SK-N-SH (cell line): Measurements from ENCODE around the gene CAND1. TPM values are rescaled to one million over a fixed set of nuclear protein-coding genes. Genes with fewer than 3 reads are reported as not detected.

Experiments used
- CTCF ChIA-PET: fragments of 300-600, 350-600 bp; formaldehyde crosslinking; extraction: SDS; loops from one replicate; lab custom pipeline; 2021; lab: Yijun Ruan, JAX
- POLR2A ChIA-PET: fragments of 350-600 bp; sonication (Branson Sonifier 250); formaldehyde crosslinking; extraction: SDS; loops from one replicate; lab custom pipeline; 2020; ENCODE audit warnings: antibody characterized with exemption, inconsistent platforms; lab: Yijun Ruan, JAX
- DNase-seq: peaks from one replicate; pipeline ENCODE4 v3.0.0; 2012
- H2AFZ ChIP-seq: fragments of 200-600 bp; sonication (generic); 2 replicates; pipeline ENCODE4 v1.8.1; 2016; ENCODE audit warnings: antibody characterized with exemption, mild to moderate bottlenecking, low read depth
- H3F3A ChIP-seq: fragments of 200-600 bp; sonication (generic); replicated peaks from 2 replicates; pipeline ENCODE3; 2016; ENCODE audit warnings: antibody characterized with exemption, mild to moderate bottlenecking; ENCODE audit not compliant: insufficient read depth
- H3K27ac ChIP-seq, 2 experiments: fragments of 200-500 bp in 1 of 2; fragments of 200-600 bp in 1 of 2; sonication (Bioruptor generic) in 1 of 2; sonication (generic), shearing (Covaris generic) in 1 of 2; 2 replicates each; pipeline versions ENCODE4 v1.5.1 to v1.6.1; 2014 to 2016; ENCODE audit warnings: low read depth in 2 of 2, inconsistent platforms in 1 of 2, low read length in 1 of 2, mild to moderate bottlenecking in 1 of 2, mixed read lengths in 1 of 2
- H3K27me3 ChIP-seq: fragments of 200-600 bp; sonication (generic), shearing (Covaris generic); 2 replicates; pipeline ENCODE4 v1.6.1; 2016; ENCODE audit warnings: mixed run types; ENCODE audit not compliant: insufficient read depth
- H3K36me3 ChIP-seq, 2 experiments: fragments of 200-500 bp in 1 of 2; fragments of 200-600 bp in 1 of 2; sonication (Bioruptor generic) in 1 of 2; sonication (generic) in 1 of 2; replicated peaks in 1 of 2; 2 replicates each; pipeline versions ENCODE3 to v1.5.1; 2014 to 2016; ENCODE audit warnings: low read length in 1 of 2, mild to moderate bottlenecking in 1 of 2; ENCODE audit not compliant: insufficient read depth in 2 of 2, control insufficient read depth in 1 of 2
- H3K4me1 ChIP-seq, 2 experiments: fragments of 200-500 bp in 1 of 2; fragments of 200-600 bp in 1 of 2; sonication (Bioruptor generic) in 1 of 2; sonication (generic), shearing (Covaris generic) in 1 of 2; 2 replicates each; pipeline versions ENCODE4 v1.5.1 to v1.6.1; 2014 to 2016; ENCODE audit warnings: low read depth in 1 of 2, low read length in 1 of 2, mixed run types in 1 of 2; ENCODE audit not compliant: insufficient read depth in 2 of 2, control insufficient read depth in 1 of 2
- H3K4me2 ChIP-seq: fragments of 200-600 bp; sonication (generic), shearing (Covaris generic); 2 replicates; pipeline ENCODE4 v1.6.1; 2017; ENCODE audit warnings: mixed run types
- H3K4me3 ChIP-seq, 2 experiments: fragments of 200-500 bp in 1 of 2; fragments of 200-600 bp in 1 of 2; sonication (Bioruptor generic) in 1 of 2; sonication (generic), shearing (Covaris generic) in 1 of 2; 2 replicates each; pipeline versions ENCODE4 v1.5.1 to v1.8.1; 2014 to 2016; ENCODE audit warnings: low read depth in 2 of 2, inconsistent platforms in 1 of 2, low read length in 1 of 2, mild to moderate bottlenecking in 1 of 2, mixed read lengths in 1 of 2, moderate library complexity in 1 of 2
- H3K79me2 ChIP-seq: fragments of 200-600 bp; sonication (generic); 2 replicates; pipeline ENCODE4 v1.8.1; 2017; ENCODE audit warnings: mild to moderate bottlenecking; ENCODE audit not compliant: insufficient read depth
- H3K9ac ChIP-seq: fragments of 200-600 bp; sonication (generic); 2 replicates; pipeline ENCODE4 v1.6.1; 2017; ENCODE audit warnings: mixed run types
- H3K9me2 ChIP-seq: fragments of 200-600 bp; sonication (generic); 2 replicates; pipeline ENCODE4 v1.6.1; 2017; ENCODE audit warnings: mixed run types
- H3K9me3 ChIP-seq: fragments of 200-600 bp; sonication (generic); 2 replicates; pipeline ENCODE4 v1.6.1; 2017; ENCODE audit warnings: mixed run types, mild to moderate bottlenecking, moderate library complexity
- H4K20me1 ChIP-seq: fragments of 200-600 bp; sonication (generic); 2 replicates; pipeline ENCODE4 v1.6.1; 2017; ENCODE audit warnings: mild to moderate bottlenecking, mixed run types; ENCODE audit not compliant: insufficient read depth
- ELF1 ChIP-seq: IDR thresholded peaks from 2 replicates; pipeline ENCODE4 v1.4.0; 2012
- FOXJ3 ChIP-seq: sonication (generic); formaldehyde crosslinking; IDR thresholded peaks from 2 replicates; pipeline ENCODE4 v1.5.1; 2020; ENCODE audit warnings: mild to moderate bottlenecking, missing genetic modification reagents
- FOXM1 ChIP-seq: IDR thresholded peaks from 2 replicates; pipeline ENCODE4 v1.4.0; 2012; ENCODE audit warnings: low read depth, mild to moderate bottlenecking
- GABPA ChIP-seq: IDR thresholded peaks from 2 replicates; pipeline ENCODE4 v1.4.0; 2012; ENCODE audit warnings: low read depth, mild to moderate bottlenecking
- GATA2 ChIP-seq: sonication (generic); formaldehyde crosslinking; IDR thresholded peaks from 2 replicates; pipeline ENCODE4 v1.5.0; 2020; ENCODE audit warnings: mild to moderate bottlenecking, missing genetic modification reagents
- JUND ChIP-seq: IDR thresholded peaks from 2 replicates; pipeline ENCODE4 v1.4.0; 2012
- MXI1 ChIP-seq: IDR thresholded peaks from 2 replicates; pipeline ENCODE4 v1.6.1; 2012; ENCODE audit warnings: mild to moderate bottlenecking, low read depth, low read length, improper control_type of control experiment
- NRF1 ChIP-seq: IDR thresholded peaks from 2 replicates; pipeline ENCODE4 v1.6.1; 2012; ENCODE audit warnings: low read depth, mild to moderate bottlenecking, low read length
- RAD21 ChIP-seq: IDR thresholded peaks from 2 replicates; pipeline ENCODE4 v1.6.1; 2012; ENCODE audit warnings: mild to moderate bottlenecking, low read length
- RXRA ChIP-seq: IDR thresholded peaks from 2 replicates; pipeline ENCODE4 v1.4.0; 2012; ENCODE audit warnings: low read depth, mild to moderate bottlenecking, borderline replicate concordance
- SIN3A ChIP-seq: IDR thresholded peaks from 2 replicates; pipeline ENCODE4 v1.6.1; 2012; ENCODE audit warnings: low read depth, mild to moderate bottlenecking, low read length, moderate library complexity, borderline replicate concordance
- TCF12 ChIP-seq: IDR thresholded peaks from 2 replicates; pipeline ENCODE4 v1.4.0; 2012
- TEAD4 ChIP-seq: IDR thresholded peaks from 2 replicates; pipeline ENCODE4 v1.4.0; 2012; ENCODE audit warnings: mild to moderate bottlenecking, borderline replicate concordance; ENCODE audit not compliant: insufficient read depth
- WGBS: methylation state at CpG from one replicate; pipeline ENCODE4 v1.1.6; 2017; ENCODE audit warnings: low lambda C conversion rate; 5-methylcytosine and 5-hydroxymethylcytosine counted together
- polyA plus RNA-seq, 3 experiments: library from polyadenylated mRNA; depleted of rRNA; stranded (reverse); fragments of >200 nt; gene quantifications; 2 replicates each; pipeline ENCODE4 v1.2.3, GENCODE V29; 2012
- TF ChIP-seq, protein P1 (sequence below): IDR thresholded peaks from 2 replicates; pipeline ENCODE4 v1.6.1; 2012; ENCODE audit warnings: mild to moderate bottlenecking, low read depth, low read length, moderate library complexity
- TF ChIP-seq, protein P2 (sequence below): IDR thresholded peaks from 2 replicates; pipeline ENCODE4 v1.4.0; 2012; ENCODE audit warnings: low read depth, borderline replicate concordance
- TF ChIP-seq, protein P3 (sequence below): fragments of 150-350 bp; IDR thresholded peaks from 2 replicates; pipeline ENCODE4 v1.6.1; 2017; ENCODE audit warnings: antibody characterized with exemption, low read length, low read depth, borderline replicate concordance

The CAND1 gene
- polyA plus RNA-seq, 1 of the 3 experiments (the other 2 are of a cell fraction), result 17.4 TPM

DNA sequence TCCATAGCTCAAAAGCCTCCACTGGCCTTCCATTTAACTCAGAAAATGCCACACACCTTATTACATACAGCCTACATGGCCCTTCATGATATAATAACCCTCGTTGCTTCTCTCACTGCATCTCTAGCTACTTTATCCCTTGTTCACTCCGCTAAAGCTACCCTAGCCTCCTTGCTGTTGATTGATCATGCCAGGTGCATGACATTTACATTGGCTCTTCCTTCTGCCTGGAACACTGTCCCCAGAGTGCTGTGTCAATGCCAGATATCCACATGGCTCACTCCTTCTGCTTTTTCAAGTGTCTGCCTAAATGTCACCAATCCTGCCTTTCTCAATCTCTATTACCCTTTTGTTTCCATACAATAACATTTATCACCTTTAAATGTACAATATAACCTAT, 58.3 kb downstream of the CAND1 start:
- no peak overlapping the region for H3K4me2 ChIP-seq
- CTCF ChIA-PET, result interaction anchor here (1.2 kb wide), 1 partner anchor 9 kb away, joined by 4 read pairs; no protein-coding TSS in a partner anchor
- TF ChIP-seq, protein P1, sequence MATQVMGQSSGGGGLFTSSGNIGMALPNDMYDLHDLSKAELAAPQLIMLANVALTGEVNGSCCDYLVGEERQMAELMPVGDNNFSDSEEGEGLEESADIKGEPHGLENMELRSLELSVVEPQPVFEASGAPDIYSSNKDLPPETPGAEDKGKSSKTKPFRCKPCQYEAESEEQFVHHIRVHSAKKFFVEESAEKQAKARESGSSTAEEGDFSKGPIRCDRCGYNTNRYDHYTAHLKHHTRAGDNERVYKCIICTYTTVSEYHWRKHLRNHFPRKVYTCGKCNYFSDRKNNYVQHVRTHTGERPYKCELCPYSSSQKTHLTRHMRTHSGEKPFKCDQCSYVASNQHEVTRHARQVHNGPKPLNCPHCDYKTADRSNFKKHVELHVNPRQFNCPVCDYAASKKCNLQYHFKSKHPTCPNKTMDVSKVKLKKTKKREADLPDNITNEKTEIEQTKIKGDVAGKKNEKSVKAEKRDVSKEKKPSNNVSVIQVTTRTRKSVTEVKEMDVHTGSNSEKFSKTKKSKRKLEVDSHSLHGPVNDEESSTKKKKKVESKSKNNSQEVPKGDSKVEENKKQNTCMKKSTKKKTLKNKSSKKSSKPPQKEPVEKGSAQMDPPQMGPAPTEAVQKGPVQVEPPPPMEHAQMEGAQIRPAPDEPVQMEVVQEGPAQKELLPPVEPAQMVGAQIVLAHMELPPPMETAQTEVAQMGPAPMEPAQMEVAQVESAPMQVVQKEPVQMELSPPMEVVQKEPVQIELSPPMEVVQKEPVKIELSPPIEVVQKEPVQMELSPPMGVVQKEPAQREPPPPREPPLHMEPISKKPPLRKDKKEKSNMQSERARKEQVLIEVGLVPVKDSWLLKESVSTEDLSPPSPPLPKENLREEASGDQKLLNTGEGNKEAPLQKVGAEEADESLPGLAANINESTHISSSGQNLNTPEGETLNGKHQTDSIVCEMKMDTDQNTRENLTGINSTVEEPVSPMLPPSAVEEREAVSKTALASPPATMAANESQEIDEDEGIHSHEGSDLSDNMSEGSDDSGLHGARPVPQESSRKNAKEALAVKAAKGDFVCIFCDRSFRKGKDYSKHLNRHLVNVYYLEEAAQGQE, result no peak
- no peak for TF ChIP-seq RAD21
- no peak for TF ChIP-seq FOXM1
- no peak for TF ChIP-seq TEAD4
- TF ChIP-seq, all 33 proteins: peak for 0
- Histone ChIP-seq H3K9me2 (no peaks in the 10 kb centered on the region), H3K9me3 (no peaks in the 10 kb centered on the region), H2AFZ (no peak overlapping the region), H3K4me1 (no peaks in the 10 kb centered on the region), H3K79me2 (no peaks in the 10 kb centered on the region), H4K20me1 (no peaks in the 10 kb centered on the region), H3K36me3 (no peaks in the 10 kb centered on the region), H3K27ac (no peak overlapping the region), H3K9ac (no peak overlapping the region), H3K4me3 (no peak overlapping the region), H3F3A (no peaks in the 10 kb centered on the region), H3K27me3 (no peaks in the 10 kb centered on the region)
- no peak for DNase-seq
- POLR2A ChIA-PET, result no interaction called here
- WGBS, result 28% methylated on average over 2 of the region's 2 CpGs

DNA sequence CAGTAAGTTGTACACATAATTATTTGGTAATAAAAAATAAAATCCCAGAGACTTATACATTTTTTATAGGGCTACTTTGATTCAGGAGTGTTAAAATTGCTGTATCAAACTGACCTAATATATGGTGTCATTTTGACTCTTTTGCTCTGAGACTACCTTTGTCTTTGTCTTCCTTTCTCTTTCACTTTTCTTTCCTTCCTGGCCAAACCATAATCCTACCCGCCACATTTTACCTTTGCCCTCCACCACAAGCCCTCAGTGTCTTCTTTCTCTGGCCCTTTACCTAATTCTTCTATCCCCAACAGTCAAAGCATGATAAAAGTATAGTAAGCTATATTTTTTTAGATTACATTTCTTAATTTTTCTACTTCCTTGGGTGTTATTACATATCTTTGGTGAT, 62.0 kb downstream of the CAND1 start:
- WGBS, result 86% methylated on average over 1 of the region's 1 CpG
- no peak for DNase-seq
- no peaks in the 10 kb centered on the region for H3K9me2 ChIP-seq
- CTCF ChIA-PET, result interaction anchor here (0.7 kb wide), 1 partner anchor 170 kb away, joined by 3 read pairs; no protein-coding TSS in a partner anchor
- no peaks in the 10 kb centered on the region for H3K9me3 ChIP-seq
- H3F3A ChIP-seq, result no peaks in the 10 kb centered on the region
- no peaks in the 10 kb centered on the region for H3K79me2 ChIP-seq
- POLR2A ChIA-PET, result no interaction called here
- H3K4me1 ChIP-seq, result no peaks in the 10 kb centered on the region
- H3K36me3 ChIP-seq, result no peaks in the 10 kb centered on the region
- H3K9ac ChIP-seq, result no peak overlapping the region
- no peak overlapping the region for H2AFZ ChIP-seq
- TF ChIP-seq NRF1 (no peak), FOXM1 (no peak), GATA2 (CRISPR knock-in tag) (no peak), GABPA (no peak), FOXJ3 (CRISPR knock-in tag) (no peak), ELF1 (no peak), SIN3A (no peak), MXI1 (no peak), JUND (no peak), TCF12 (no peak), RAD21 (no peak), RXRA (no peak)
- TF ChIP-seq, protein P2, sequence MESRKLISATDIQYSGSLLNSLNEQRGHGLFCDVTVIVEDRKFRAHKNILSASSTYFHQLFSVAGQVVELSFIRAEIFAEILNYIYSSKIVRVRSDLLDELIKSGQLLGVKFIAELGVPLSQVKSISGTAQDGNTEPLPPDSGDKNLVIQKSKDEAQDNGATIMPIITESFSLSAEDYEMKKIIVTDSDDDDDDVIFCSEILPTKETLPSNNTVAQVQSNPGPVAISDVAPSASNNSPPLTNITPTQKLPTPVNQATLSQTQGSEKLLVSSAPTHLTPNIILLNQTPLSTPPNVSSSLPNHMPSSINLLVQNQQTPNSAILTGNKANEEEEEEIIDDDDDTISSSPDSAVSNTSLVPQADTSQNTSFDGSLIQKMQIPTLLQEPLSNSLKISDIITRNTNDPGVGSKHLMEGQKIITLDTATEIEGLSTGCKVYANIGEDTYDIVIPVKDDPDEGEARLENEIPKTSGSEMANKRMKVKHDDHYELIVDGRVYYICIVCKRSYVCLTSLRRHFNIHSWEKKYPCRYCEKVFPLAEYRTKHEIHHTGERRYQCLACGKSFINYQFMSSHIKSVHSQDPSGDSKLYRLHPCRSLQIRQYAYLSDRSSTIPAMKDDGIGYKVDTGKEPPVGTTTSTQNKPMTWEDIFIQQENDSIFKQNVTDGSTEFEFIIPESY, result no peak
- TF ChIP-seq, protein P3, sequence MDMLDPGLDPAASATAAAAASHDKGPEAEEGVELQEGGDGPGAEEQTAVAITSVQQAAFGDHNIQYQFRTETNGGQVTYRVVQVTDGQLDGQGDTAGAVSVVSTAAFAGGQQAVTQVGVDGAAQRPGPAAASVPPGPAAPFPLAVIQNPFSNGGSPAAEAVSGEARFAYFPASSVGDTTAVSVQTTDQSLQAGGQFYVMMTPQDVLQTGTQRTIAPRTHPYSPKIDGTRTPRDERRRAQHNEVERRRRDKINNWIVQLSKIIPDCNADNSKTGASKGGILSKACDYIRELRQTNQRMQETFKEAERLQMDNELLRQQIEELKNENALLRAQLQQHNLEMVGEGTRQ, result no peak
- H3K27me3 ChIP-seq, result no peaks in the 10 kb centered on the region
- no peak overlapping the region for H3K4me3 ChIP-seq
- no peak overlapping the region for H3K27ac ChIP-seq
- no peak overlapping the region for H3K4me2 ChIP-seq
- H4K20me1 ChIP-seq, result no peaks in the 10 kb centered on the region
